Astrocyte (in vitro differentiated cells and primary cell): ENCODE results near the gene PBX1. TPM values are rescaled to one million over a fixed set of nuclear protein-coding genes. Genes with fewer than 3 reads are reported as not detected.

Experiments used
- DNase-seq: peaks from one replicate; pipeline ENCODE4 v3.0.0-alpha.2; 2010; ENCODE audit warnings: low read depth
- FAIRE-seq: peaks from 2 replicates; lab custom pipeline; 2011; peaks lifted over from hg19 to GRCh38; lab: Jason Lieb, UNC
- H2AFZ ChIP-seq: 2 replicates; pipeline ENCODE4 v1.6.0; 2012; ENCODE audit warnings: low read depth, low read length, inconsistent platforms
- H3K27ac ChIP-seq: 2 replicates; pipeline ENCODE4 v1.5.1; 2011; ENCODE audit warnings: low read depth, low read length, inconsistent platforms
- H3K27me3 ChIP-seq: 2 replicates; pipeline ENCODE4 v1.6.0; 2011; ENCODE audit warnings: low read length, inconsistent platforms; ENCODE audit not compliant: insufficient read depth
- H3K36me3 ChIP-seq: 2 replicates; pipeline ENCODE4 v1.5.1; 2011; ENCODE audit warnings: low read length, inconsistent platforms; ENCODE audit not compliant: insufficient read depth
- H3K4me1 ChIP-seq: 2 replicates; pipeline ENCODE4 v1.5.1; 2011; ENCODE audit warnings: low read length, inconsistent platforms; ENCODE audit not compliant: insufficient read depth
- H3K4me2 ChIP-seq: 2 replicates; pipeline ENCODE4 v1.6.0; 2012; ENCODE audit warnings: low read length, inconsistent platforms
- H3K4me3 ChIP-seq: 2 replicates; pipeline ENCODE4 v1.5.1; 2011; ENCODE audit warnings: low read depth, mild to moderate bottlenecking, low read length, inconsistent platforms; ENCODE audit not compliant: insufficient read depth
- H3K79me2 ChIP-seq: 2 replicates; pipeline ENCODE4 v1.6.0; 2012; ENCODE audit warnings: mild to moderate bottlenecking, low read length, inconsistent platforms; ENCODE audit not compliant: insufficient read depth
- H3K9ac ChIP-seq: 2 replicates; pipeline ENCODE4 v1.6.0; 2012; ENCODE audit warnings: mild to moderate bottlenecking, low read length, inconsistent platforms
- H3K9me3 ChIP-seq: 2 replicates; pipeline ENCODE4 v1.5.1; 2012; ENCODE audit warnings: low read depth, mild to moderate bottlenecking, low read length, inconsistent platforms; ENCODE audit not compliant: insufficient read depth
- H4K20me1 ChIP-seq: 2 replicates; pipeline ENCODE4 v1.6.0; 2012; ENCODE audit warnings: low read length, inconsistent platforms; ENCODE audit not compliant: insufficient read depth
- H3K27ac Mint-ChIP-seq: one replicate; pipeline ENCODE4 v1.8.0; 2021; ENCODE audit warnings: mild to moderate bottlenecking, mixed read lengths; ENCODE audit not compliant: unreplicated experiment
- H3K27me3 Mint-ChIP-seq: one replicate; pipeline ENCODE4 v1.8.0; 2021; ENCODE audit warnings: low read depth, mixed read lengths; ENCODE audit not compliant: unreplicated experiment
- H3K36me3 Mint-ChIP-seq: one replicate; pipeline ENCODE4 v1.8.0; 2021; ENCODE audit warnings: low read depth, mixed read lengths; ENCODE audit not compliant: unreplicated experiment
- H3K4me1 Mint-ChIP-seq: one replicate; pipeline ENCODE4 v1.8.0; 2021; ENCODE audit warnings: low read depth, mixed read lengths; ENCODE audit not compliant: unreplicated experiment
- H3K4me3 Mint-ChIP-seq: one replicate; pipeline ENCODE4 v1.8.0; 2021; ENCODE audit warnings: mild to moderate bottlenecking, moderate library complexity, mixed read lengths; ENCODE audit not compliant: unreplicated experiment
- H3K9me3 Mint-ChIP-seq: one replicate; pipeline ENCODE4 v1.8.0; 2021; ENCODE audit warnings: mild to moderate bottlenecking, mixed read lengths; ENCODE audit not compliant: unreplicated experiment
- CTCF ChIP-seq: IDR thresholded peaks from 2 replicates; pipeline ENCODE4 v1.5.1; 2011; ENCODE audit warnings: low read depth, mild to moderate bottlenecking, inconsistent platforms, low read length, moderate library complexity; ENCODE audit not compliant: insufficient read depth
- EZH2 ChIP-seq: IDR thresholded peaks from 2 replicates; pipeline ENCODE4 v1.6.1; 2012; ENCODE audit warnings: mild to moderate bottlenecking, low read length, inconsistent platforms; ENCODE audit not compliant: insufficient read depth
- total RNA-seq: library from RNA; stranded (reverse); gene quantifications from 2 replicates; pipeline ENCODE4 v1.2.1, GENCODE V29; 2021

PBX1 gene
- total RNA-seq, 1 donor from 2014 or later, result 37.2 TPM

GRCh38 chr1:164662462-164662861 lies 103.5 kb downstream of the PBX1 start:
- Histone ChIP-seq H3K79me2 (no peaks in the 10 kb centered on the region), H4K20me1 (peaks cover 45% of the 10 kb centered on the region), H3K9me3 (no peaks in the 10 kb centered on the region), H3K9ac (no peak overlapping the region), H3K4me3 (no peak overlapping the region), H2AFZ (no peak overlapping the region), H3K4me2 (no peak overlapping the region), H3K36me3 (no peaks in the 10 kb centered on the region), H3K27ac (no peak overlapping the region), H3K4me1 (no peaks in the 10 kb centered on the region), H3K27me3 (peaks cover 3% of the 10 kb centered on the region)
- Mint-ChIP-seq H3K27me3 (no peaks in the 10 kb centered on the region), H3K4me3 (no peak overlapping the region), H3K9me3 (no peaks in the 10 kb centered on the region), H3K27ac (no peak overlapping the region), H3K4me1 (peaks cover 8% of the 10 kb centered on the region), H3K36me3 (peaks cover 2% of the 10 kb centered on the region)
- DNase-seq (no peak), FAIRE-seq (no peak)
- TF ChIP-seq EZH2 (no peak), CTCF (no peak)

- Histone ChIP-seq H3K9me3 (no peaks in the 10 kb centered on the region), H4K20me1 (peaks cover 41% of the 10 kb centered on the region), H3K4me3 (no peak overlapping the region), H3K36me3 (no peaks in the 10 kb centered on the region), H3K79me2 (no peaks in the 10 kb centered on the region), H3K9ac (no peak overlapping the region), H3K27ac (no peak overlapping the region), H3K4me1 (no peaks in the 10 kb centered on the region), H2AFZ (no peak overlapping the region), H3K27me3 (peaks cover 3% of the 10 kb centered on the region), H3K4me2 (no peak overlapping the region)
- no peak for TF ChIP-seq CTCF
- no peak for TF ChIP-seq EZH2
- Mint-ChIP-seq H3K4me3 (no peak overlapping the region), H3K27ac (no peak overlapping the region), H3K27me3 (no peaks in the 10 kb centered on the region), H3K4me1 (peaks cover 8% of the 10 kb centered on the region), H3K36me3 (peaks cover 2% of the 10 kb centered on the region), H3K9me3 (no peaks in the 10 kb centered on the region)
- DNase-seq (no peak), FAIRE-seq (no peak)
These were observed 104.0 kb downstream of the PBX1 start for GRCh38 chr1:164662955-164663354.

GRCh38 chr1:164664127-164664526 lies 105.1 kb downstream of the PBX1 start:
- Mint-ChIP-seq H3K9me3 (no peaks in the 10 kb centered on the region), H3K4me1 (peaks cover 7% of the 10 kb centered on the region), H3K4me3 (no peak overlapping the region), H3K27ac (no peak overlapping the region), H3K27me3 (no peaks in the 10 kb centered on the region), H3K36me3 (peaks cover 2% of the 10 kb centered on the region)
- FAIRE-seq (no peak), DNase-seq (no peak)
- Histone ChIP-seq H3K27ac (no peak overlapping the region), H3K4me3 (no peak overlapping the region), H2AFZ (no peak overlapping the region), H3K27me3 (no peaks in the 10 kb centered on the region), H3K36me3 (no peaks in the 10 kb centered on the region), H3K4me1 (no peaks in the 10 kb centered on the region), H4K20me1 (peaks cover 33% of the 10 kb centered on the region), H3K79me2 (peaks cover 4% of the 10 kb centered on the region), H3K4me2 (no peak overlapping the region), H3K9ac (no peak overlapping the region), H3K9me3 (no peaks in the 10 kb centered on the region)
- TF ChIP-seq EZH2 (no peak), CTCF (no peak)
